AG04450 (cell line): Measurements from ENCODE around the gene TPH1. TPM values are rescaled to one million over a fixed set of nuclear protein-coding genes. Genes with fewer than 3 reads are reported as not detected.

ENCODE experiments used
- CTCF ChIA-PET: fragments of 300-600, 350-600 bp; formaldehyde crosslinking; extraction: SDS; loops from one replicate; lab custom pipeline; 2022; ENCODE audit warnings: antibody characterized with exemption, inconsistent platforms; lab: Charles Lee
- POLR2A ChIA-PET: fragments of 350-600 bp; formaldehyde crosslinking; extraction: SDS; loops from one replicate; lab custom pipeline; 2021; ENCODE audit warnings: antibody characterized with exemption, inconsistent platforms; lab: Yijun Ruan, JAX
- DNase-seq: peaks from one replicate; pipeline ENCODE4 v3.0.0-alpha.2; 2011; ENCODE audit warnings: low read depth, low spot score
- H3K27ac ChIP-seq: one replicate; pipeline ENCODE4 v1.5.1; 2012; ENCODE audit warnings: low read depth, low read length, control low read depth
- H3K27me3 ChIP-seq: one replicate; pipeline ENCODE4 v1.6.0; 2012; ENCODE audit warnings: low read length; ENCODE audit not compliant: control insufficient read depth, insufficient read depth
- H3K4me3 ChIP-seq: 2 replicates; pipeline ENCODE4 v1.5.1; 2011; ENCODE audit warnings: mild to moderate bottlenecking, low read depth, low read length, control low read depth
- H3K9me3 ChIP-seq: 2 replicates; pipeline ENCODE4 v1.5.1; 2012; ENCODE audit warnings: low read length; ENCODE audit not compliant: control insufficient read depth, insufficient read depth
- polyA plus RNA-seq: library from polyadenylated mRNA; depleted of rRNA; stranded (reverse); fragments of >200 nt; gene quantifications from 2 replicates; pipeline ENCODE4 v1.2.3, GENCODE V29; 2011
- TF ChIP-seq, protein P1 (sequence below): IDR thresholded peaks from 2 replicates; pipeline ENCODE4 v1.5.1; 2011; ENCODE audit warnings: low read depth, low read length, control low read depth, inconsistent platforms

TPH1 gene
- polyA plus RNA-seq, 1 experiment = 0.06 TPM

- no peaks in the 10 kb centered on the region for H3K9me3 ChIP-seq
- no peak overlapping the region for H3K4me3 ChIP-seq
- DNase-seq = no peak
- ChIA-PET CTCF (interaction anchor here (0.6 kb wide), 1 partner anchor 48 kb away, joined by 4 read pairs; no protein-coding TSS in a partner anchor), POLR2A (interaction anchor here (0.5 kb wide), 1 partner anchor 168 kb away, joined by 3 read pairs; no protein-coding TSS in a partner anchor)
- TF ChIP-seq, protein P1, sequence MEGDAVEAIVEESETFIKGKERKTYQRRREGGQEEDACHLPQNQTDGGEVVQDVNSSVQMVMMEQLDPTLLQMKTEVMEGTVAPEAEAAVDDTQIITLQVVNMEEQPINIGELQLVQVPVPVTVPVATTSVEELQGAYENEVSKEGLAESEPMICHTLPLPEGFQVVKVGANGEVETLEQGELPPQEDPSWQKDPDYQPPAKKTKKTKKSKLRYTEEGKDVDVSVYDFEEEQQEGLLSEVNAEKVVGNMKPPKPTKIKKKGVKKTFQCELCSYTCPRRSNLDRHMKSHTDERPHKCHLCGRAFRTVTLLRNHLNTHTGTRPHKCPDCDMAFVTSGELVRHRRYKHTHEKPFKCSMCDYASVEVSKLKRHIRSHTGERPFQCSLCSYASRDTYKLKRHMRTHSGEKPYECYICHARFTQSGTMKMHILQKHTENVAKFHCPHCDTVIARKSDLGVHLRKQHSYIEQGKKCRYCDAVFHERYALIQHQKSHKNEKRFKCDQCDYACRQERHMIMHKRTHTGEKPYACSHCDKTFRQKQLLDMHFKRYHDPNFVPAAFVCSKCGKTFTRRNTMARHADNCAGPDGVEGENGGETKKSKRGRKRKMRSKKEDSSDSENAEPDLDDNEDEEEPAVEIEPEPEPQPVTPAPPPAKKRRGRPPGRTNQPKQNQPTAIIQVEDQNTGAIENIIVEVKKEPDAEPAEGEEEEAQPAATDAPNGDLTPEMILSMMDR = no peak
- H3K27ac ChIP-seq = no peak overlapping the region
- H3K27me3 ChIP-seq = no peaks in the 10 kb centered on the region
Measured at GRCh38 chr11:18067372-18067771, 21.3 kb upstream of the TPH1 start.

- Histone ChIP-seq H3K9me3 (no peaks in the 10 kb centered on the region), H3K27me3 (no peaks in the 10 kb centered on the region), H3K4me3 (no peak overlapping the region), H3K27ac (no peak overlapping the region)
- no peak for DNase-seq
- POLR2A ChIA-PET = no interaction called here
- CTCF ChIA-PET = interaction anchor here (0.6 kb wide), 2 partner anchors 48 to 712 kb away, joined by 4 to 7 read pairs; no protein-coding TSS in a partner anchor
- TF ChIP-seq, protein P1 = no peak
Measured at GRCh38 chr11:18066626-18067025, 20.6 kb upstream of the TPH1 start.

DNA sequence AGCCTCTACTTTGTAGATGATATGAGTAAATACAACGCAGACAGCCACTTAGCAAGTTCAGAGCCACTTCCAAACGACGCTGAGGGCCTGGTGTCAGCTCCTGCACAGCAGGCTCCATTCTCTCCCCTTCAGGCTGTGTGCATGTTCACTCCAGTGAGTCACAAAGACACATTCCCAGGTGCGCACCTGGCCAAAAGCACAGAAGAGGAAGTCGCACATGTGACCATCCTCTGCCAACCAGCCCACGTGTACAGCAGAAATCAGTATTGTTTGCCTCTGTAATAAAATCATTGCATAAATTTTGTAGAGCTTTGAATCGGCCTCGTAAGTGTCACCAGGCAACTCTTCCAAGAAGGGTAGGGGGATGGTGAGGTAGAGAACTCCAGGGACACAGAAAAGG is 19.5 kb upstream of the TPH1 start:
- TF ChIP-seq, protein P1 = no peak
- Histone ChIP-seq H3K9me3 (no peaks in the 10 kb centered on the region), H3K27me3 (no peaks in the 10 kb centered on the region), H3K4me3 (no peak overlapping the region), H3K27ac (no peak overlapping the region)
- ChIA-PET CTCF (interaction anchor here (1.1 kb wide), 1 partner anchor 50 kb away, joined by 3 read pairs; no protein-coding TSS in a partner anchor), POLR2A (no interaction called here)
- DNase-seq = no peak

GRCh38 chr11:18064450-18065054 is 18.5 kb upstream of the TPH1 start:
- H3K27ac ChIP-seq = no peak overlapping the region
- POLR2A ChIA-PET = no interaction called here
- CTCF ChIA-PET = interaction anchor here (0.6 to 1.1 kb wide), 3 partner anchors 11 to 51 kb away, joined by 3 read pairs; no protein-coding TSS in a partner anchor
- TF ChIP-seq, protein P1 = no peak
- no peaks in the 10 kb centered on the region for H3K9me3 ChIP-seq
- no peak for DNase-seq
- no peaks in the 10 kb centered on the region for H3K27me3 ChIP-seq
- no peak overlapping the region for H3K4me3 ChIP-seq

- Histone ChIP-seq H3K9me3 (no peaks in the 10 kb centered on the region), H3K27me3 (no peaks in the 10 kb centered on the region), H3K4me3 (no peak overlapping the region), H3K27ac (no peak overlapping the region)
- TF ChIP-seq, protein P1 = no peak
- no peak for DNase-seq
- ChIA-PET POLR2A (no interaction called here), CTCF (interaction anchor here (1.0 kb wide), 1 partner anchor 30 kb away, joined by 3 read pairs; no protein-coding TSS in a partner anchor)
Measured at GRCh38 chr11:18063862-18064434, 17.9 kb upstream of the TPH1 start.
